Activated CD8-positive, alpha-beta memory T cell treated with anti-CD3 and anti-CD28 coated beads for 4 hours (primary cell): ENCODE results near the gene MYH9.
"Not testable (repeated sequence)": the region's sequence is repeated elsewhere in the genome, so short reads cannot be mapped to it uniquely, and the experiment has no call there.

ENCODE experiments used
- DNase-seq, 2 donors: peaks; one replicate each; pipeline ENCODE4 v3.0.0-alpha.2; 2020; ENCODE audit warnings: low read depth in 2 of 2

MYH9 gene

DNA sequence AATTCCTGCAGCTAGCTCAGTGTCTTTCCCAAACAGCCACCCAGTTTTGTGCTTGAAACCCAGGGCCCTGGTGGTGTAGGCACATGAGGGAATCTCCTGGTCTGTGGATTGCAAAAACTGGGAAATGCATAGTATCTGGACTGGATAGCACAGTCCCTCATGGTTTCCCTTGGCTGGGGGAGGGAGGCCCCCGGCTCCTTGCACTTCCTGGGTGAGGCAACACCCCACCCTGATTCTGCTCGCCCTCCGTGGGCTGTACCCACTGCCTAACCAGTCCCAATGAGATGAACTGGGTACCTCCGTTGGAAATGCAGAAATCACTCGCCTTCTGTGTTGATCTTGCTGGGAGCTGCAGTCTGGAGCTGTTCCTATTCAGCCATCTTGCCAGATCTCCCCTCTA, 115.8 kb downstream of the MYH9 start:
- not testable (repeated sequence) for DNase-seq

DNA sequence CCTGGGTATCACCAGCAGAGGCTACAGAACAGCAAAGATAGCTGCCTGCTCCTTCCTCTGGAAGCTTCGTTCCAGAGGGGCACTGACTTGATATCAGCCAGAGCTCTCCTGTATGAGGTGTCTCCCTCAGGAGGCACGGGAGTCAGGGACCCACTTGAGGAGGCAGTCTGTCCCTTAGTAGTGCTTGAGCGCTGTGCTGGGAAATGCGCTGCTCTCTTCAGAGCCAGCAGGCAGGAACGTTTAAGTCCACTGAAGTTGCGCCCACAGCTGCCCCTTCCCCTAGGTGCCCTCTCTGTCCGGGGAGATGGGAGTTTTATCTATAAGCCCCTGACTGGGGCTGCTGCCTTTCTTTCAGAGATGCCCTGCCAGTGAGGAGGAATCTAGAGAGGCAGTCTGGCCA, 116.5 kb downstream of the MYH9 start:
- not testable (repeated sequence) for DNase-seq

DNA sequence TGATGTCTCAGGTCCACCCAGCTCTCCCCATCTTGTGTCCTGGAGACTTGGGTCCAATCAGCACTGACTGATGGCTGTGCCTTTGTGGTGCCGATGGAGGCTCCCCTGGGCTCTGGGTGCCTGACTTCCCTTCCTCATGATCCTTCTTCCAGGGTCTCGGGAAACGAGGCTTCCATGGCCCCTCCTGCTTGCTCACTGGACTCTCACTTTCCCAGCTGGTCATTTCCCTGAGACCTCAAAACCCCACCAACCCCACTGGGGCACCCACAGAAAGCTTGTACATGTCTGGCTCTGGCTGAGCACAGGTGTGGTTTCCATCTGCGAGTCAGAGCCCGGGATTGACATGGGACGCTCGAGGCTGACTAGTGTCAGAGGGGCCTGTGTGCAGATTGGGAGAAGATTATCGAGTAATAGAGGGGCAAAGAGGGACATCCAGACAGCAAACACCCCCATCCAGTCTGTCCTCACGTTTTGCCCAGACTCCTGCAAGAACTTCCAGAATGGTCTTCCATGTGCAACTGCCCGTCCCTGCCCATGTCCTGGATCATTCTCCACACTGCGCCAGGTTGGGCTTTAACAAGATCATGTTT, 119.8 kb downstream of the MYH9 start:
- no peak for DNase-seq

DNA sequence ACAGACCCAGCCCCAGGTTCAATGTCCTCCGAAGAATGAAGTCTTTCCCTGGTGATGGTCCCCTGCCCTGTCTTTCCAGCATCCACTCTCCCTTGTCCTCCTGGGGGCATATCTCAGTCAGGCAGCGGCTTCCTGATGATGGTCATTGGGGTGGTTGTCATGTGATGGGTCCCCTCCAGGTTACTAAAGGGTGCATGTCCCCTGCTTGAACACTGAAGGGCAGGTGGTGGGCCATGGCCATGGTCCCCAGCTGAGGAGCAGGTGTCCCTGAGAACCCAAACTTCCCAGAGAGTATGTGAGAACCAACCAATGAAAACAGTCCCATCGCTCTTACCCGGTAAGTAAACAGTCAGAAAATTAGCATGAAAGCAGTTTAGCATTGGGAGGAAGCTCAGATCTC, 120.7 kb downstream of the MYH9 start:
- no peak for DNase-seq

DNA sequence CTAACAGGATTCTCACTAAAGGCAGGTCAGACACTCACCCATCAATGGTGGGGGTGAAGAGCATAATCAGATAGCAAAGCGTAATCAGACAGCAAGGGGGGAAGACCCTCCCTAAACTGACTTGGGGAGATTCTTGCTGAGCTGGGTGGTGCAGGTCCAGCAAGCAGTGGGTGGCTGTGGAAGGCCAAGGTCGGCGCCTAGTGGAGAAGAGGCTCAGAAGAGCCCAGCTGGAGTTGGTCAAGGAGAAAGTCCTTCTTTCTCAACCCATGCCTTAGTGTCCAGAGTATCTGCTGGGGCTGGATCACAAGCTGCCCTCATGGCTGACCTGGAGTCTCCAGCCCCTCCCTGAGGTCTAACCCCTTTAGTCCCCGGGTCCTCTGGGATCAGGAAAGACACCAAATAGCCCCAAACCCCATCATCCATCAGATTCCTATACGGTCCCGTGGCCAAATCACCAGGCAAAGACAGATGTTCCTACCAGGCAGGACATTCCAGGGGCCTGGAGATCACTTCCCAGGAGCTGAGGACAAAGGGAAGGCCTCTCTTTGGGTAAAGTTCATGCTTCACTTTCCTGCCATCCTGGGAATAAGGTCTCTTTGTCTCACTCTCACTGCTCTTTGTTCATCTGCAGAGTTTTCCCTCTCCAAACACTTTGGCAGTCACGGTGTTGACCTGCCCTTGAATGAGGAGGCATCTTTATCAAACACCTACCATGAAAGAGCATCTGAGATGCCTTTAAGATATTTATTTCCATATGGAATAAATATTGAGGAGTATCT, 123.7 kb downstream of the MYH9 start:
- DNase-seq = not testable (repeated sequence)

DNA sequence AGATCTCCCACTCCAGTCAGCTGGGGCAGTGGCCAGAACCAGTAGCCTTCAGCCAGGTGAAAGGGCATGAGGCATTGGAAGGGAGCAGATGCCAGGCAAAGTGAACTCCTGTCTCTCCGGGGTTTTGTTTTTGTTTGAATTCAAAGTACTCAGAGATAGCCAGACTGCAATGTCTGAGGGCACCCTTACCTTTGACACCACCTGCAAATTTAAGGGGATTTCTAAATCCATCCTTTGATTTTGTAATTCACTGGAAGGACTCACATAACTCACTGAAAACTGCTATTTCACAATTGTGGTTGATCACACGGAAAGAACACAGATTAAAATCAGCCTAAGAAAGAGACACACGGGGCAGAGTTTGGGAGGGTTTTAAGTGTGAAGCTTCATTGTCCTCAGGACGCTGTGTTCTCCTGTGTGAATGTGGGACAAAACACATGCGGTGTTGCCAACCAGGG, 124.5 kb downstream of the MYH9 start:
- not testable (repeated sequence) for DNase-seq

DNA sequence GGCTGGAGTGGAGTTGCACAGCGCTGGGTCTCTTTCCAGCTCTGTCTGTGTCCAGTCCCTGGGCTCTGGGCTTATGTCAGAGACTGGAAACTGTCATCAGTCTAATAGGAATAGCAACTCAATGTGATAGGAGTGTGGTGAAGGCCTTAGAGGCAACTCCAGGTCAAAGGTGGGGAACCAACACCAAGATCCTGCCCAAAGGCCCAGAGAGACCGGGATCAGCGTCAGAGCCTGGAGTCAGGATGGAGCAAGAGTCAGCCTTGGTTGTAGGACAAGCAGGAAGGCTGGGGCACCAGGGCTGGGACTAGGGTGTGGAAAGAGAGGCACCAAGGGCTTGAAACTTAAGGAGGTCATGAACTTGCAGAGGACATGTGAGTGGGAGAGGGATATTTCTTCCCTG, 125.5 kb downstream of the MYH9 start:
- not testable (repeated sequence) for DNase-seq

DNA sequence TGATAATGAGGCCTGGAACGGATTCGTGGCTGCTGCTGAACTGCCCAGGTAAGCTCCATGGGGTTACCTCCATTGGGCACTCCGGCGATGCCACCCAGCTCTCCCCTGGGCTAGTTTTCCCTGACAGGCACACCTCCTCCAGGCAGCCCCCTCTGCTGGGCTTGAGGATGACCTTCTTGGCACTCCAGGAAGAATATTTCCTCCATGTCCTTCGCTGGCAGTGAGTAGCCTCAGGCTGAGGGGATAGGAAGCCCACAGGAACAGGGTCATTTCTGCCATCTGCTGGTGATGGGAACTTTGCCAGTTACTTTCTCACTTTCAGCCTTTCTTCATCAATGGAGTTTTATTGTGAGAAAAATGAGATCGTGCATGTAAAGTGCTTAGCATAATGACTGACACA, 126.1 kb downstream of the MYH9 start:
- not testable (repeated sequence) for DNase-seq

DNA sequence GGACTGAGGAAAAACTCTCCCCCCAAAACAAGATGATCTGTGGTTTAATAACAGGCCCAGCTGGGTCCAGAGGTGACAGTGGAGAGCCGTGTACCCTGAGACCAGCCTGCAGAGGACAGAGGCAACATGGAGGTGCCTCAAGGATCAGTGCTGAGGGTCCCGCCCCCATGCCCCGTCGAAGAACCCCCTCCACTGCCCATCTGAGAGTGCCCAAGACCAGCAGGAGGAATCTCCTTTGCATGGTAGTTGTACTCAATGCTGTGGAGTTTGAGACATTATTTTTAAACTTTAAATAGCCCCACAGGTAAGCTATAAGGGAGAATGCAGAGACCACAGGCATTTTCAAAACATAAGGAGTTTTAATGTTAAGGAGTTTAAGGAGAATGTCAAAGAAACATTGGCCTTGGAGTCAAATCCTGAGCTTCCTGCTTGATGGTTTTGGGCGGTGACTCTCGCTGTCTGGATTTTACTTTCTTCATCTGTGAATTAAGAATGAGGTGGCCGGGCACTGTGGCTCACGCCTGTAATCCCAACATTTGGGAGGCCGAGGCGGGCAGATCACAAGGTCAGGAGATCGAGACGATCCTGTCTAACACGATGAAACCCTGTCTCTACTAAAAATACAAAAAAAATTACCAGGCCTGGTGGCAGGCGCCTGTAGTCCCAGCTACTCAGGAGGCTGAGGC, 128.0 kb downstream of the MYH9 start:
- DNase-seq = no peak

DNA sequence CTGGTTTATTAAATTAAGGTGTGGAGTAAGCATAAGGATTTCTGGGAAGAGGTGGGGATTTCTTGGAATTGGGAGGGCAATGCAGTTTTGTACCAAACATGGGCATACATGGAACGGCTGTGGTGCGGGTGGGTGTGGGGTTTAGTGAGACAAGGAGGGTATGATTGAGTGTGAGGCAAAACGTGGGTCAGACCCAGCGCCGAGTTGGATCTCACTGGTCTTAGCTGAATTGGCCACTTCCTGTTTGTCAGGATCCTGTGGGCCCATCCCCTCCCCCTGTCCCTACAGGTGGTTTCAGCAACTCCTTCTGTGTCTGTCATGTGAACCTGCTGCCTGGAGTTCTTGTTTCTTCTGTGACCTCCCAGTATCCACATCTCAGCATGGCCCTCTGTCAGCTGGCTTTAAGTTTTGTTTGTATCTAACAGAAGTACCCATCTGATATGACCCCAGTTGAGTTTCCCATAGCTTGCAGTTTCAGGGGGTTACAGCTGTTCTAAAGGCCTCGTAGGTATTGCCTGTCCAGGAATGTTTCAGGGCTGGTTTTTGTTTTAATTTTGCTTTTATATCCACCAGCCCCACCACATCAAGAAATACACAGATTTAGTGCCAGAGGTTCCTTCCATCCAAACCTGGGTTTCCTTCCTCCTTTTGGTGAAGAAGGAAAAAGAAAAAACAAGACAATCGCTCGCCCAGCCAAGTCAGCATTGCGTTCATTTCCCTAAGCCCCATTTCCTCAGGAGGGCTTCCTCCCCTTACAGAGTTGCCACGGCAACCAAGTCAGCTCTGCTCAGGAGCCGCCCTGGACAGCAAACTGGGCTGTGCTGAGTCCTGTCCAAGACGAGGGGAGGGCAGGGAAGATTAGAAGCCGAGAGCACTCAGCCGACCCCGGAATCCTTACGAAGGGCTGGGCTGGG, 128.8 kb downstream of the MYH9 start:
- no peak for DNase-seq

DNA sequence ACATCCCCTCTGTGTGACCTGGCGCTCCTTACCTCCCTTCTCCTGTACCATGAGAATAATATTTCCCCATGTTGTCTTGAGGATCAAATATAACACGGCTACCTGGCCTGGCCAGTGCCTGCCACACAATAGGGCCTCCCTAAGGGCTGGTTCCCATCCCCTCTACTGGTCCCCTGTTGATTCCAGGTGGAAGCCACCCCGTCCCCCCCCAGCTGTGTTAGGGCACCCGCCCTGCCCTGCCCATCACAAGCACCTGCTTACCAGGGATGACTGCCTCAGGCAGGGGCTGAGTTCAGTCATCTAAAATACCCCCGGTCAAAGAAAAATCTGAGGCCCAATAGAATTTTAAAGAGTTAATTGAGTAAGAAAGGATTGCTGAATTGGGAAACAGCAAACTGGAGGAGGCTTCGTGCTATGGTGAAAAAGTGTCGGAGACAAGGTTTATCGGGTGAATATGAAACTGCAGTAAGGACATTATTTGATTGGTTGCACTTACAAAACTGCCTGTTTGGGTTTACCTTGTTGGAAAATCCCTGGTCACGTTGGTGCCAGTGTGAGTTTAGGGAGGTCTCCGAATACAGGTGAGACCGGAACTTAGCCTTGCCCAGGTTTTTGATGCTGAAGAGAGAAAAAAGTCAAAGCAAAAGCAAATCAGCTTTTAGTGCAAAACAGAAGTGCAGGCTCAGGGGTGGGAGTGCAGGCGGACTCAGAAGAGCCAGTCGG, 129.7 kb downstream of the MYH9 start:
- DNase-seq = no peak

DNA sequence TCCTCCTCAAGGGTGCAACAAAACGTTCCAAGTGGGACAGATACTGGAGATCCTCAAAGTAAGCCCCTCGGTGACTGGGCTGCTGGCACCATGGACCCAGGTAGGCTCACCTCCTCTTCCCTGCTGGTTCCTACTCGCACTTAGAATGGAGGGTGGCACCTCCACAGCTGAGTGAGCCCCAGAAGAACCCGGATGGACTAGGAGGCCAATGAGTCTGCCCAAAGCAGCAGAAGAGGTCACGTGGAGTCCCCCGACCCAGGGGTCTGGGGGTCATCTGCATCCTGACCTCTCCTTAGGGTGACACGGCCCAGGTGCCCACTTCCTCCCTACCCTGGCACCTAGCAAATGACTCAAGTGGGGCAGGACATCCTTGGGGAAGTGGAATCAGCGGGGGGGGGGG, 130.5 kb downstream of the MYH9 start:
- no peak for DNase-seq

DNA sequence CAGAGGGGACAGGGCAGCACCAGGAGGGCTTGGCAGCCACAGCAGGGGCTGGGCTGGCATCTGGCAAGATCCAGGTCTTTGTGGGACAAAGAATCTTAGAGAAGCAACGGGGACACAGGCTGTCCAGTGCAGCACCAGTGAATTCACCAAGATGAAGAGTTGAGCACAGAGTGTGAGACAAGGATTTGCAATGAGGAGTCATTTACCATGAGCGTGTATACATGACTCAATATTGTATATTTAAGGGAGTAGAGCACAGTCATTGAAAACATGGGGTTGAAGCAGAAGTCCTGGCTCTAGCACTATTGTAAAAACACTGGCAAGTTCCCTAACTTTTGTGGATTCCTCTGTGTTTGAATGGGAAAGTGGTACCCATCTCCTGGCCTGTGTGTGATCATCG, 131.3 kb downstream of the MYH9 start:
- DNase-seq = no peak

DNA sequence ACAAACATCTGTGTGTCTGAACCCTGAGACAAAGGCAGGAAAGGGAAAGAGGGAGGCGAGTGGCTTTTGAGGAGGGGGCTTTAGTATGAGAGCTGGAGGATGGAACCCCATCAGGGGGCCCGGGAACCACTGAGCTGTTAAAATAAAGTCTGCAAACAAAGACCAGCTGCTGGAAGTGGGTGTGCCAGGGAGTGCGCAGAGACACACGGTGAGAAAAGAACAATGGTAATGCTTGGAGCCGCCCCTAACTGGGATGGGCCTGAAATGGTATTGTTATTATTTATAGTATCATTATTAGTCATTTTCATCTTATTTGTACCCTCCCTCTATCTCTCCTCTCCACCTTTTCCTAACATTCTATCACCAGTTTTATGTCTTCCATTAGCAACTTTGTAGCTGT, 132.2 kb downstream of the MYH9 start:
- not testable (repeated sequence) for DNase-seq

DNA sequence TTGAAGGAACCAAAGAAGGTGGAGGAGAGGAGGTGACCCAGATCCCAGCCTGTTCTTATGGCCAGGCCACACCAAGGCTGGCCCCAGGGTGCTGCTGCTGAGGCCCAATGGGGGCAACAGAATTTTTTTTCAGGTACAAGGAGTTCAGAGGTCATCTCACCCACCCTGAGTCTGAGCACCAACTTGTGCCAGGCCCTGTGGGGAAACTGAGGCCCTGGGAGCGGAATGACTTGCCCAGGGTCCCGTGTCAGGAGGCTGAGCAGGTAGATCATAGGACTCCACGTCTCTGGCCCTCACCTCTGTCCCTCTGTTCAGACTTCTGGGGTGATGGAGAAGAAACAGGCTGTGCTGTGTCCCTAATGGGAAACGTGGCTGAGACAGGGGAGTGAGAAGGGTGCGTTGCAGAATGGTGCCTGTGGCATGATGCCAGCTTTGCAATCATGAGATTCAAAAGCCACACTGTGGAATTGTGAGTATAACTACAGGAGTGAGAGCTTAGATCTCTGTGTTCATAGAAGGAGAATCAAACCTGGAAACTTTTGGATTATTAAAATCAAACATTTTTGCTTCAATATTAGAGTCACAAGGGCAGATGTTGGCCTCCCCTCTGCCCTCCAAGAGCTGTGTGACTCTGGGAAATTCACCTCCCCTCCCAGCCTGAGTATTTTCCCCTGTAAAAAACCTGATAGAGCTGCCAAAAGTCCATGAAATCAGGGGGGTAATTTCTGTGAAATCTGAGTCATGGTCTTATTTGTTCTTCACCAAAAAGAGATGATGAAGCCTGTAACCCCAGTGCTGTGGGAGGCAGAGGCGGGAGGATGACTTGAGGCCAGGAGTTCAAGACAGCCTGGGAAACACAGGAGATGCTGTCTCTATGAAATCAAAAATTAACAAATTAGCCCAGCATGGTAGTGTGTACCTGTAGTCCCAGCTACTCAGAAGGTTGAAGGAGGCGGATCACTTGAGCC, 134.0 kb downstream of the MYH9 start:
- DNase-seq = peak in 1 of 2 donors; percentile 44

DNA sequence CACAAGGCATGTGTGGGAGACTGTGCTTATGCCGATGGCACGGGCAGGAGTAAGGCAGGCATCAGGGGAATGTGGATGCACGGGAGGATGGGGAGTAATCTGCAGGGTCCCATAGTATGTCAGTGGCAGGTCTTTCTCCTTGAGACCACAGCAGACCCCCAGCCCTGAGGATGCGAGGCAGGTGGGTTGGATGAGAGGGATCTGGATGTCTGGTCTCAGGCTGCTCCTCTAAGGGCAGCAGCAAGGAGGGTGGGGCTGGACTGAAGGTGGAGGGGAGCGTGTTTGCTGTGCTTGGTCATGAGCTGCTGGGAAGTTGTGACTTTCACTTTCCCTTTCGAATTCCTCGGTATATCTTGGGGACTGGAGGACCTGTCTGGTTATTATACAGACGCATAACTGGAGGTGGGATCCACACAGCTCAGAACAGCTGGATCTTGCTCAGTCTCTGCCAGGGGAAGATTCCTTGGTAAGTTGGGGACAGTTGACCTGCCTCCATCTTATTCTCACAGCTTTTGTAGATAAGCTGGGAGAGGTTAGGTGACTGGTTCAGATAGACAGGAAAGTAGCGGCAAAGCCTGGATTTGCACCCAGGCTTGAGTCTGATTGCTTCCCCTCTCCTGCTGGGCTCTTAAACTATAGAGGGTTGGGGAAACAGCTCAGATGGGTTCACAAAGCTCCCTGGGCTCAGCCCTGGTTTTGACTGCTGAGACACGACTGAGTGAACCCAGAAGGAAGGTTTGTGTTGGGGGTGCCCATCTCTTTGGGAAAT, 134.8 kb downstream of the MYH9 start, which contains the start of gene APOL1:
Gene APOL1 (plus strand): TSS at position 380 of the 769 bp plus-strand sequence. CDS start 1,823 bp downstream, outside the sequence.
- peak; percentile 23 to 51 for DNase-seq

DNA sequence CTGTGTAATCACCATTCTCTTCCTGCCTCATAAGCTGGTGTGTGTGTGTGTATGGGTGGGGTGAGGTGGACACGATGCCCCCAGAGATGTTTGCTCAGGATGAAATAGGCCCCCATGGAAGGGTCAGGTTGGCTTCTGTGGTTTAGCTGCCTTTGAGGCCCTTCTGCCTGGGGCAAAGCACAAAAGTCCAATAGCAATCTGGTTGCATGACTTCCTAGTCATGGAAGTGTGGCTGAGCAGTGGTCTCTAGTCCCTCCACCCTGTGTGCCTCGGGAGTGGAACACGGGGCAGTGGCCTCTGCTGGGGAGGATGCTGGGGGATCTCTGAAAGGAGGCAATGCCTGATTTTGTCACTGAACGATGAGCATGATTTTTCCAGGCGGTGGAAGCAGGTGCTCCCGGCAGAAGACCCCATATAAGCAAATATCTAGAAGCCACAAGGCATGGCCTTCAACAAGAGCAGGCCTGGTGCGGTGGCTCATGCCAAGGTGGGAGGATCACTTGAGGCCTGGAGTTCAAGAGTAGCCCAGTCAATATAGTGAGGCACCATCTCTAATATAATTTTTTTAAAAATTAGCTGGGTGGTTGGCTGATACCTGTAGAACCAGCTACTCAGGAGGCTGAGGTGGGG, 135.7 kb downstream of the MYH9 start:
- not testable (repeated sequence) for DNase-seq

DNA sequence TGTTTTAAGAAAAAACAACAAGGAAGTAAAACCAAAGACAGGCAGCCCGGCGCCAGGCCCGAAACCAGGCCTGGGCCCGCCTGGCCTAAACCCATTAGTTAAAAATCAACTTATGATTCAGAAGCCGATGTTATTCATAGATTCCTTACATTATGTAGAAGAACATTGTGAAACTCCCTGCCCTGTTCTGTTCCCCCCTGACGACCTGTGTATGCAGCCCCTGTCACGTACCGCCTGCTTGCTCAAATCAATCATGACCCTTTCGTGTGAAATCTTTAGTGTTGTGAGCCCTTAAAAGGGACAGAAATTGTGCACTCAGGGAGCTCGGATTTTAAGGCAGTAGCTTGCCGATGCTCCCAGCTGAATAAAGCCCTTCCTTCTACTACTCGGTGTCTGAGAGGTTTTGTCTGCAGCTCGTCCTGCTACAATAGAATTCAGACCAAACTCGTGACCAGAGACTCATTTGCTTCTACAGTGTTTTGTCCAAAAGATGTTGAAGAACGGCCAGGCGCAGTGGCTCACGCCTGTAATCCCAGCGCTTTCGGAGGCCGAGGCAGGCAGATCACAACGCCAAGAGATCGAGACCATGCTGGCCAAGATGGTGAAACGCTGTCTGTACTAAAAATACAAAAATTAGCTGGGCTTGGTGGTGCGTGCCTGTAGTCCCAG, 137.3 kb downstream of the MYH9 start:
- not testable (repeated sequence) for DNase-seq
